Retina (tissue), 1 donor: Measurements from ENCODE around the gene RCAN2.

Source experiments
- DNase-seq: peaks from one replicate; pipeline ENCODE4 v3.0.0-alpha.2; 2016

RCAN2 gene

GRCh38 chr6:46491628-46492547 is 639 bp upstream of the RCAN2 start:
- peak; percentile 90 for DNase-seq

- DNase-seq = peak; percentile 80
Measured at GRCh38 chr6:46490425-46491200, 636 bp downstream of the RCAN2 start.

GRCh38 chr6:46486181-46486580 is 5.1 kb downstream of the RCAN2 start:
- DNase-seq = no peak

GRCh38 chr6:46484081-46484820 is 7.0 kb downstream of the RCAN2 start:
- DNase-seq = no peak

- DNase-seq = no peak
Measured at GRCh38 chr6:46476301-46476700, 14.9 kb downstream of the RCAN2 start.

- DNase-seq = no peak
Measured at GRCh38 chr6:46473881-46474280, 17.4 kb downstream of the RCAN2 start.

GRCh38 chr6:46472243-46472642 is 19.0 kb downstream of the RCAN2 start:
- DNase-seq = no peak

GRCh38 chr6:46469021-46469420 is 22.2 kb downstream of the RCAN2 start:
- DNase-seq = no peak

GRCh38 chr6:46468403-46469010 is 22.7 kb downstream of the RCAN2 start:
- no peak for DNase-seq

GRCh38 chr6:46466570-46466969 is 24.7 kb downstream of the RCAN2 start:
- DNase-seq = no peak

- DNase-seq = no peak
Measured at GRCh38 chr6:46465294-46466165, 25.7 kb downstream of the RCAN2 start.

GRCh38 chr6:46456297-46456696 is 35.0 kb downstream of the RCAN2 start:
- DNase-seq = no peak

GRCh38 chr6:46454691-46455090 is 36.6 kb downstream of the RCAN2 start:
- no peak for DNase-seq

GRCh38 chr6:46453741-46454316 is 37.4 kb downstream of the RCAN2 start:
- no peak for DNase-seq

GRCh38 chr6:46453216-46453615 is 38.0 kb downstream of the RCAN2 start:
- DNase-seq = no peak

GRCh38 chr6:46452312-46452917 is 38.8 kb downstream of the RCAN2 start:
- DNase-seq = no peak

GRCh38 chr6:46451343-46451742 is 39.9 kb downstream of the RCAN2 start:
- no peak for DNase-seq

GRCh38 chr6:46444772-46445454 is 46.3 kb downstream of the RCAN2 start:
- no peak for DNase-seq

- DNase-seq = no peak
Measured at GRCh38 chr6:46443623-46444022, 47.6 kb downstream of the RCAN2 start.

- no peak for DNase-seq
Measured at GRCh38 chr6:46440641-46441040, 50.6 kb downstream of the RCAN2 start.
